GM23338 (cell line): ENCODE data around the gene SAMD10. TPM values are rescaled to one million over a fixed set of nuclear protein-coding genes. Genes with fewer than 3 reads are reported as not detected.

Experiments
- ATAC-seq: fragments of 200-7000 bp; cut with Tn5 transposase; 3 replicates; pipeline ENCODE4 v1.9.1; 2020
- DNase-seq: peaks from one replicate; pipeline ENCODE4 v3.0.0-alpha.2; 2015; ENCODE audit warnings: low spot score
- H2AFZ ChIP-seq: fragments of 200-600 bp; sonication (generic); 2 replicates; pipeline ENCODE4 v1.8.0; 2016; ENCODE audit warnings: antibody characterized with exemption, mild to moderate bottlenecking, moderate library complexity
- H3F3A ChIP-seq: fragments of 200-600 bp; sonication (generic); replicated peaks from 2 replicates; pipeline ENCODE4 v1.8.0; 2017; ENCODE audit warnings: antibody characterized with exemption, mixed run types, low read depth
- H3K27ac ChIP-seq: fragments of 200-600 bp; sonication (generic); 2 replicates; pipeline ENCODE4 v1.6.1; 2016; ENCODE audit warnings: low read depth
- H3K27me3 ChIP-seq: fragments of 200-600 bp; sonication (generic); 2 replicates; pipeline ENCODE4 v1.8.0; 2016; ENCODE audit warnings: mild to moderate bottlenecking, mixed run types, moderate library complexity; ENCODE audit not compliant: insufficient read depth
- H3K36me3 ChIP-seq: fragments of 200-600 bp; sonication (generic); 2 replicates; pipeline ENCODE4 v1.8.0; 2016; ENCODE audit warnings: mild to moderate bottlenecking; ENCODE audit not compliant: insufficient read depth
- H3K4me1 ChIP-seq: fragments of 200-600 bp; sonication (generic); 2 replicates; pipeline ENCODE4 v1.8.0; 2016; ENCODE audit warnings: mild to moderate bottlenecking, moderate library complexity; ENCODE audit not compliant: insufficient read depth
- H3K4me2 ChIP-seq: fragments of 200-600 bp; sonication (generic); 2 replicates; pipeline ENCODE4 v1.7.1; 2017; ENCODE audit warnings: mixed run types
- H3K4me3 ChIP-seq: fragments of 200-600 bp; sonication (generic); 2 replicates; pipeline ENCODE4 v1.6.1; 2016; ENCODE audit warnings: mixed run types
- H3K79me2 ChIP-seq: fragments of 200-600 bp; sonication (generic); replicated peaks from 2 replicates; pipeline ENCODE4 v1.8.0; 2017; ENCODE audit warnings: mild to moderate bottlenecking; ENCODE audit not compliant: insufficient read depth
- H3K9me2 ChIP-seq: fragments of 200-600 bp; sonication (generic); 2 replicates; pipeline ENCODE4 v1.8.0; 2017; ENCODE audit not compliant: insufficient read depth
- H4K20me1 ChIP-seq: fragments of 200-600 bp; sonication (generic); replicated peaks from 2 replicates; pipeline ENCODE4 v1.8.0; 2017; ENCODE audit warnings: mild to moderate bottlenecking; ENCODE audit not compliant: insufficient read depth
- H3K27ac Mint-ChIP-seq: 2 replicates; pipeline ENCODE4 v1.8.0; 2020; ENCODE audit warnings: inconsistent platforms, mild to moderate bottlenecking, moderate library complexity, mixed read lengths
- H3K27me3 Mint-ChIP-seq: 3 replicates; pipeline ENCODE4 v1.8.0; 2022; ENCODE audit warnings: low read depth, mild to moderate bottlenecking, moderate library complexity, mixed read lengths, inconsistent platforms; ENCODE audit not compliant: insufficient read depth, poor library complexity
- H3K36me3 Mint-ChIP-seq: 3 replicates; pipeline ENCODE4 v1.8.0; 2021; ENCODE audit warnings: low read depth, mild to moderate bottlenecking, inconsistent platforms, moderate library complexity, mixed read lengths
- H3K4me1 Mint-ChIP-seq: 3 replicates; pipeline ENCODE4 v1.8.0; 2020; ENCODE audit warnings: mild to moderate bottlenecking, inconsistent platforms, mixed read lengths
- H3K4me3 Mint-ChIP-seq: 3 replicates; pipeline ENCODE4 v1.8.0; 2021; ENCODE audit warnings: moderate library complexity, mild to moderate bottlenecking, inconsistent platforms, mixed read lengths
- H3K9me3 Mint-ChIP-seq: 3 replicates; pipeline ENCODE4 v1.8.0; 2020; ENCODE audit warnings: moderate library complexity, mild to moderate bottlenecking, inconsistent platforms, mixed read lengths
- EZH2 ChIP-seq: fragments of 200-600 bp; sonication (generic); IDR thresholded peaks from one replicate; pipeline ENCODE4 v1.8.0; 2017; ENCODE audit warnings: antibody characterized with exemption, mild to moderate bottlenecking, low read depth; ENCODE audit not compliant: unreplicated experiment
- EZH2phosphoT487 ChIP-seq: fragments of 200-600 bp; sonication (generic); IDR thresholded peaks from one replicate; pipeline ENCODE4 v1.8.1; 2018; ENCODE audit warnings: antibody characterized with exemption; ENCODE audit not compliant: unreplicated experiment
- JUNB ChIP-seq: IDR thresholded peaks from one replicate; pipeline ENCODE4 v1.6.1; 2016; ENCODE audit warnings: antibody characterized with exemption; ENCODE audit not compliant: unreplicated experiment
- NANOG ChIP-seq: IDR thresholded peaks from 2 replicates; pipeline ENCODE4 v1.6.1; 2016; ENCODE audit warnings: antibody characterized with exemption, borderline replicate concordance
- POLR2AphosphoS5 ChIP-seq: IDR thresholded peaks from 2 replicates; pipeline ENCODE4 v1.6.1; 2016; ENCODE audit warnings: antibody characterized with exemption, low read depth
- ZNF114 ChIP-seq: fragments of 250-450 bp; sonication (Bioruptor Pico); IDR thresholded peaks from 2 replicates; pipeline ENCODE4 v1.5.0; 2020; ENCODE audit warnings: mild to moderate bottlenecking, moderate library complexity
- ZNF331 ChIP-seq: fragments of 250-450 bp; sonication (Bioruptor Pico); IDR thresholded peaks from 2 replicates; pipeline ENCODE4 v1.5.0; 2020; ENCODE audit warnings: low read depth, mild to moderate bottlenecking, moderate library complexity
- ZNF462 ChIP-seq: fragments of 250-450 bp; sonication (Bioruptor Pico); IDR thresholded peaks from 2 replicates; pipeline ENCODE4 v1.5.0; 2020; ENCODE audit warnings: mild to moderate bottlenecking, moderate library complexity
- polyA plus RNA-seq: library from polyadenylated mRNA; unstranded; fragments of >200 nt; fragmentation: Nextera tagmentation; extraction: Ambion mirVana; gene quantifications from 2 replicates; pipeline ENCODE4 v1.2.1, GENCODE V29; 2016
- total RNA-seq: library from RNA; depleted of rRNA; stranded (reverse); fragments of >200 nt; shearing (Covaris generic); gene quantifications from 2 replicates; pipeline ENCODE4 v1.2.3, GENCODE V29; 2014

SAMD10 gene
- total and polyA plus RNA-seq, 2 experiments from 2014 or later: 2.1 to 7.3 TPM

GRCh38 chr20:63980317-63980805 is 919 bp upstream of the SAMD10 start (continued):
- TF ChIP-seq ZNF462 (CRISPR knock-in tag) (no peak), POLR2AphosphoS5 (no peak), ZNF331 (no peak)

- Mint-ChIP-seq H3K4me1 (peaks cover 30% of the 10 kb centered on the region), H3K27ac (no peak overlapping the region), H3K27me3 (peaks cover 21% of the 10 kb centered on the region), H3K36me3 (peaks cover 16% of the 10 kb centered on the region), H3K9me3 (no peaks in the 10 kb centered on the region; the same call in 2 of the 3 replicates), H3K4me3 (peak overlapping the region; percentile 79)
- Histone ChIP-seq H3K4me1 (peaks cover 18% of the 10 kb centered on the region), H3K27me3 (peaks cover 15% of the 10 kb centered on the region), H3K4me3 (peak overlapping the region; percentile 98), H4K20me1 (peaks cover 9% of the 10 kb centered on the region), H2AFZ (peak overlapping the region; percentile 93), H3K9me2 (no peaks in the 10 kb centered on the region), H3K36me3 (peaks cover 4% of the 10 kb centered on the region; the same call in 1 of the 2 replicates), H3K27ac (no peak overlapping the region), H3K4me2 (peak overlapping the region; percentile 86), H3F3A (peaks cover 19% of the 10 kb centered on the region), H3K79me2 (peaks cover 24% of the 10 kb centered on the region)
- DNase-seq: no peak
- ATAC-seq: no peak; the same call in 2 of the 3 replicates
- no peak for TF ChIP-seq EZH2phosphoT487
- TF ChIP-seq EZH2: no peak
- TF ChIP-seq ZNF114 (CRISPR knock-in tag): no peak
- no peak for TF ChIP-seq ZNF462 (CRISPR knock-in tag)
- TF ChIP-seq JUNB: no peak
- no peak for TF ChIP-seq NANOG
These were observed 249 bp downstream of the SAMD10 start for GRCh38 chr20:63979229-63979556.
